HCT116 (cell line): ENCODE results near the gene TMEM50B.

ENCODE experiments used
- EGR1 ChIP-seq: IDR thresholded peaks from 2 replicates; pipeline ENCODE4 v1.6.1; 2012; ENCODE audit warnings: low read depth
- EZH2 ChIP-seq: fragments of 200-600 bp; sonication (generic); IDR thresholded peaks from 2 replicates; pipeline ENCODE4 v1.6.1; 2017; ENCODE audit warnings: antibody characterized with exemption, mixed run types
- POLR2A ChIP-seq: IDR thresholded peaks from 2 replicates; pipeline ENCODE4 v1.7.0; 2011; ENCODE audit warnings: borderline replicate concordance; ENCODE audit not compliant: insufficient read depth, insufficient read length; ENCODE audit errors: extremely low read depth
- POLR2AphosphoS5 ChIP-seq: IDR thresholded peaks from 2 replicates; pipeline ENCODE4 v1.6.1; 2011; ENCODE audit warnings: mild to moderate bottlenecking, low read depth, low read length, moderate library complexity
- RAD21 ChIP-seq: IDR thresholded peaks from 2 replicates; pipeline ENCODE4 v1.6.1; 2012; ENCODE audit warnings: low read depth, mild to moderate bottlenecking
- SRF ChIP-seq: IDR thresholded peaks from 2 replicates; pipeline ENCODE4 v1.6.1; 2012; ENCODE audit warnings: low read depth
- YY1 ChIP-seq: IDR thresholded peaks from 2 replicates; pipeline ENCODE4 v1.6.1; 2011; ENCODE audit warnings: low read length, low read depth, moderate library complexity, mild to moderate bottlenecking; ENCODE audit not compliant: insufficient replicate concordance; ENCODE audit errors: extremely low read depth
- TF ChIP-seq, protein P1 (sequence below), 3 experiments: fragments of 200-600 bp in 1 of 3; sonication (generic) in 1 of 3; IDR thresholded peaks in 2 of 3; conservative IDR thresholded peaks in 1 of 3; 2 replicates each; pipeline ENCODE4 v1.5.1; 2012 to 2017; ENCODE audit warnings: low read depth in 2 of 3, low read length in 2 of 3, antibody characterized with exemption in 1 of 3, borderline replicate concordance in 1 of 3, control low read depth in 1 of 3, mild to moderate bottlenecking in 1 of 3, mixed read lengths in 1 of 3, mixed run types in 1 of 3, moderate library complexity in 1 of 3; ENCODE audit not compliant: insufficient read depth in 1 of 3
- TF ChIP-seq, protein P2 (sequence below): IDR thresholded peaks from 2 replicates; pipeline ENCODE4 v1.6.1; 2011; ENCODE audit warnings: mild to moderate bottlenecking, low read length, moderate library complexity; ENCODE audit not compliant: insufficient replicate concordance; ENCODE audit errors: extremely low read depth
- TF ChIP-seq, protein P3 (sequence below): IDR thresholded peaks from 2 replicates; pipeline ENCODE4 v1.6.1; 2012

DNA sequence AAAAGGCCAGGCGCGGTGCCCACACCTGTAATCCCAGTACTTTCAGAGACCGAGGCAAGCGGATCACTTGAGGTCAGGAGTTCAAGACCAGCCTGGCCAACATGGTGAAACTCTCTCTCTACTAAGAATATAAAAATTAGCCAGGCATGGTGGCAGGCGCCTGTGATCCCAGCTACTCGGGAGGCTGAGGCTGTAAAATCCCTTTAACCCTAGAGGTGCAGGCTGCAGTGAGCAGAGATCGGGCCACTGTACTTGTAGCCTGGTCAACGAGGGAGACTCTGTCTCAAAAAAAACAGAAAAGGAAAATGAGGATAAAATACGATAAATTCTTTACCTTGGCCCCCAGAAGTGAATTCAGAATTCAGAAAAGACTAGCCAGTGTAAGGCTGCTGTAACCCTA is 1.6 kb downstream of the TMEM50B start:
- TF ChIP-seq POLR2AphosphoS5 (no peak), SRF (no peak), EGR1 (no peak), RAD21 (no peak), EZH2 (no peak), POLR2A (no peak), YY1 (no peak)
- TF ChIP-seq, protein P1, sequence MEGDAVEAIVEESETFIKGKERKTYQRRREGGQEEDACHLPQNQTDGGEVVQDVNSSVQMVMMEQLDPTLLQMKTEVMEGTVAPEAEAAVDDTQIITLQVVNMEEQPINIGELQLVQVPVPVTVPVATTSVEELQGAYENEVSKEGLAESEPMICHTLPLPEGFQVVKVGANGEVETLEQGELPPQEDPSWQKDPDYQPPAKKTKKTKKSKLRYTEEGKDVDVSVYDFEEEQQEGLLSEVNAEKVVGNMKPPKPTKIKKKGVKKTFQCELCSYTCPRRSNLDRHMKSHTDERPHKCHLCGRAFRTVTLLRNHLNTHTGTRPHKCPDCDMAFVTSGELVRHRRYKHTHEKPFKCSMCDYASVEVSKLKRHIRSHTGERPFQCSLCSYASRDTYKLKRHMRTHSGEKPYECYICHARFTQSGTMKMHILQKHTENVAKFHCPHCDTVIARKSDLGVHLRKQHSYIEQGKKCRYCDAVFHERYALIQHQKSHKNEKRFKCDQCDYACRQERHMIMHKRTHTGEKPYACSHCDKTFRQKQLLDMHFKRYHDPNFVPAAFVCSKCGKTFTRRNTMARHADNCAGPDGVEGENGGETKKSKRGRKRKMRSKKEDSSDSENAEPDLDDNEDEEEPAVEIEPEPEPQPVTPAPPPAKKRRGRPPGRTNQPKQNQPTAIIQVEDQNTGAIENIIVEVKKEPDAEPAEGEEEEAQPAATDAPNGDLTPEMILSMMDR (IDR thresholded peaks at IDR 0.05 in 2 of 3, conservative IDR thresholded peaks at IDR 0.05 in 1 of 3; ENCODE audit: borderline replicate concordance in 1 of 3, insufficient read depth in 1 of 3, low read depth in 2 of 3, low read length in 2 of 3) = no peak
- TF ChIP-seq, protein P2, sequence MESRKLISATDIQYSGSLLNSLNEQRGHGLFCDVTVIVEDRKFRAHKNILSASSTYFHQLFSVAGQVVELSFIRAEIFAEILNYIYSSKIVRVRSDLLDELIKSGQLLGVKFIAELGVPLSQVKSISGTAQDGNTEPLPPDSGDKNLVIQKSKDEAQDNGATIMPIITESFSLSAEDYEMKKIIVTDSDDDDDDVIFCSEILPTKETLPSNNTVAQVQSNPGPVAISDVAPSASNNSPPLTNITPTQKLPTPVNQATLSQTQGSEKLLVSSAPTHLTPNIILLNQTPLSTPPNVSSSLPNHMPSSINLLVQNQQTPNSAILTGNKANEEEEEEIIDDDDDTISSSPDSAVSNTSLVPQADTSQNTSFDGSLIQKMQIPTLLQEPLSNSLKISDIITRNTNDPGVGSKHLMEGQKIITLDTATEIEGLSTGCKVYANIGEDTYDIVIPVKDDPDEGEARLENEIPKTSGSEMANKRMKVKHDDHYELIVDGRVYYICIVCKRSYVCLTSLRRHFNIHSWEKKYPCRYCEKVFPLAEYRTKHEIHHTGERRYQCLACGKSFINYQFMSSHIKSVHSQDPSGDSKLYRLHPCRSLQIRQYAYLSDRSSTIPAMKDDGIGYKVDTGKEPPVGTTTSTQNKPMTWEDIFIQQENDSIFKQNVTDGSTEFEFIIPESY = no peak
- TF ChIP-seq, protein P3, sequence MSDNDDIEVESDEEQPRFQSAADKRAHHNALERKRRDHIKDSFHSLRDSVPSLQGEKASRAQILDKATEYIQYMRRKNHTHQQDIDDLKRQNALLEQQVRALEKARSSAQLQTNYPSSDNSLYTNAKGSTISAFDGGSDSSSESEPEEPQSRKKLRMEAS = no peak
